A549 (cell line): ENCODE measurements around the gene ZNF536.

Experiments
- BHLHE40 ChIP-seq: IDR thresholded peaks from 2 replicates; pipeline ENCODE4 v1.6.1; 2012; ENCODE audit warnings: low read depth, low read length, inconsistent platforms
- CEBPB ChIP-seq, 2 experiments: fragments of >200 bp in 1 of 2; sonication (Bioruptor Twin) in 1 of 2; formaldehyde crosslinking in 1 of 2; IDR thresholded peaks; 2 replicates each; pipeline ENCODE4 v1.6.1; 2012 to 2016
- CHD2 ChIP-seq: fragments of 150-350 bp; IDR thresholded peaks from 2 replicates; pipeline ENCODE4 v1.6.1; 2014; ENCODE audit warnings: low read length; ENCODE audit not compliant: partially characterized antibody
- KDM1A ChIP-seq: fragments of 200-600 bp; sonication (generic); IDR thresholded peaks from 2 replicates; pipeline ENCODE4 v1.6.1; 2016; ENCODE audit warnings: low read depth, mild to moderate bottlenecking
- MAZ ChIP-seq: fragments of 150-350 bp; IDR thresholded peaks from 2 replicates; pipeline ENCODE4 v1.6.1; 2014; ENCODE audit warnings: antibody characterized with exemption, low read depth, low read length, borderline replicate concordance
- MYC ChIP-seq: IDR thresholded peaks from 2 replicates; pipeline ENCODE4 v1.6.1; 2012; ENCODE audit warnings: mild to moderate bottlenecking, inconsistent platforms, low read length, improper control_type of control experiment, borderline replicate concordance
- POLR2A ChIP-seq: IDR thresholded peaks from 2 replicates; pipeline ENCODE4 v1.6.1; 2012; ENCODE audit warnings: mild to moderate bottlenecking, low read length
- RCOR1 ChIP-seq: fragments of 150-350 bp; IDR thresholded peaks from 2 replicates; pipeline ENCODE4 v1.6.1; 2014; ENCODE audit warnings: antibody characterized with exemption, low read length, low read depth
- RFX5 ChIP-seq: fragments of 450-650 bp; IDR thresholded peaks from 2 replicates; pipeline ENCODE4 v1.7.1; 2014; ENCODE audit warnings: antibody characterized with exemption, mild to moderate bottlenecking, moderate library complexity
- ZFP36 ChIP-seq: fragments of 450-650 bp; IDR thresholded peaks from 2 replicates; pipeline ENCODE4 v1.6.1; 2014; ENCODE audit warnings: borderline replicate concordance; ENCODE audit not compliant: partially characterized antibody
- TF ChIP-seq, protein P1 (sequence below): fragments of >200 bp; sonication (Bioruptor Twin); formaldehyde crosslinking; IDR thresholded peaks from 3 replicates; pipeline ENCODE4 v1.5.1; 2016
- TF ChIP-seq, protein P2 (sequence below): IDR thresholded peaks from 2 replicates; pipeline ENCODE4 v1.6.1; 2012
- TF ChIP-seq, protein P3 (sequence below): fragments of 450-650 bp; IDR thresholded peaks from 2 replicates; pipeline ENCODE4 v1.6.1; 2014; ENCODE audit warnings: antibody characterized with exemption

DNA sequence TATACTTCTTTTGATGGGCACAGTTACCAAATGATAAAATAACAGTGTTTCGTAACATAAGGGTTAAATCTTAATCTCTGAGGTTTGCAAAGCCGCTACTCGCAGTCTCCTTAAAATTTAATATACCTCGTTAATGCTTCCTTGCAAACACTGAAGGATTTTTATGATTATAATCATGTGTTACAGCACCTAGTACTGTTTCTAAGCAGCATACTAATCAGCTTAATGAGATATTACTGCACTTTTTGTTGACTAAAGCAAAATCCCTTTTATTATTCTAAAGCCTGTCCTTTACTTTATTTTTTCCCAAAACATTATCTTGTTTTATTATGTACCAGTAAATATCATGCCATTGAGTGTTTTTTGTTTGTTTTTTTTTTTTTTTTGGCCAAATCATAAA, 70.5 kb downstream of the ZNF536 start:
- TF ChIP-seq, protein P1, sequence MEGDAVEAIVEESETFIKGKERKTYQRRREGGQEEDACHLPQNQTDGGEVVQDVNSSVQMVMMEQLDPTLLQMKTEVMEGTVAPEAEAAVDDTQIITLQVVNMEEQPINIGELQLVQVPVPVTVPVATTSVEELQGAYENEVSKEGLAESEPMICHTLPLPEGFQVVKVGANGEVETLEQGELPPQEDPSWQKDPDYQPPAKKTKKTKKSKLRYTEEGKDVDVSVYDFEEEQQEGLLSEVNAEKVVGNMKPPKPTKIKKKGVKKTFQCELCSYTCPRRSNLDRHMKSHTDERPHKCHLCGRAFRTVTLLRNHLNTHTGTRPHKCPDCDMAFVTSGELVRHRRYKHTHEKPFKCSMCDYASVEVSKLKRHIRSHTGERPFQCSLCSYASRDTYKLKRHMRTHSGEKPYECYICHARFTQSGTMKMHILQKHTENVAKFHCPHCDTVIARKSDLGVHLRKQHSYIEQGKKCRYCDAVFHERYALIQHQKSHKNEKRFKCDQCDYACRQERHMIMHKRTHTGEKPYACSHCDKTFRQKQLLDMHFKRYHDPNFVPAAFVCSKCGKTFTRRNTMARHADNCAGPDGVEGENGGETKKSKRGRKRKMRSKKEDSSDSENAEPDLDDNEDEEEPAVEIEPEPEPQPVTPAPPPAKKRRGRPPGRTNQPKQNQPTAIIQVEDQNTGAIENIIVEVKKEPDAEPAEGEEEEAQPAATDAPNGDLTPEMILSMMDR = no peak
- TF ChIP-seq RCOR1 (no peak), MYC (no peak), MAZ (no peak), ZFP36 (no peak), POLR2A (no peak), CEBPB (IDR thresholded peaks at IDR 0.05) (no peak), BHLHE40 (no peak), KDM1A (no peak), RFX5 (no peak), CHD2 (no peak)
- TF ChIP-seq, protein P2, sequence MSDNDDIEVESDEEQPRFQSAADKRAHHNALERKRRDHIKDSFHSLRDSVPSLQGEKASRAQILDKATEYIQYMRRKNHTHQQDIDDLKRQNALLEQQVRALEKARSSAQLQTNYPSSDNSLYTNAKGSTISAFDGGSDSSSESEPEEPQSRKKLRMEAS = no peak
- TF ChIP-seq, protein P3, sequence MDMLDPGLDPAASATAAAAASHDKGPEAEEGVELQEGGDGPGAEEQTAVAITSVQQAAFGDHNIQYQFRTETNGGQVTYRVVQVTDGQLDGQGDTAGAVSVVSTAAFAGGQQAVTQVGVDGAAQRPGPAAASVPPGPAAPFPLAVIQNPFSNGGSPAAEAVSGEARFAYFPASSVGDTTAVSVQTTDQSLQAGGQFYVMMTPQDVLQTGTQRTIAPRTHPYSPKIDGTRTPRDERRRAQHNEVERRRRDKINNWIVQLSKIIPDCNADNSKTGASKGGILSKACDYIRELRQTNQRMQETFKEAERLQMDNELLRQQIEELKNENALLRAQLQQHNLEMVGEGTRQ = no peak
